Ectodermal cell (in vitro differentiated cells): ENCODE results near the gene RBPJL.
A peak's percentile ranks its signal among the peaks of the same experiment; 100 is the strongest.

Source experiments
- H3K27ac ChIP-seq: 2 replicates; pipeline ENCODE4 v1.7.0; 2013; ENCODE audit warnings: mild to moderate bottlenecking, low read depth, low read length; ENCODE audit not compliant: insufficient read depth, poor library complexity, severe bottlenecking
- H3K27me3 ChIP-seq: 2 replicates; pipeline ENCODE4 v1.7.0; 2013; ENCODE audit warnings: mild to moderate bottlenecking, low read length; ENCODE audit not compliant: insufficient read depth, control insufficient read depth, poor library complexity, severe bottlenecking
- H3K36me3 ChIP-seq: one replicate; pipeline ENCODE4 v1.7.0; 2013; ENCODE audit warnings: low read length; ENCODE audit not compliant: control insufficient read depth, insufficient read depth
- H3K4me1 ChIP-seq: one replicate; pipeline ENCODE4 v1.7.0; 2013; ENCODE audit warnings: low read length; ENCODE audit not compliant: control insufficient read depth, insufficient read depth
- H3K4me3 ChIP-seq: 2 replicates; pipeline ENCODE4 v1.7.0; 2013; ENCODE audit warnings: low read depth, low read length, control low read depth; ENCODE audit not compliant: insufficient read depth
- H3K9me3 ChIP-seq: 2 replicates; pipeline ENCODE4 v1.7.0; 2013; ENCODE audit warnings: mild to moderate bottlenecking, low read length, moderate library complexity; ENCODE audit not compliant: control insufficient read depth
- WGBS, 2 experiments: methylation state at CpG; one replicate each; pipeline ENCODE4 v1.1.7; 2013; ENCODE audit warnings: missing lambda C conversion rate in 2 of 2; 5-methylcytosine and 5-hydroxymethylcytosine counted together

RBPJL gene

GRCh38 chr20:45329497-45330319 lies 23.1 kb downstream of the RBPJL start:
- H3K4me3 ChIP-seq: no peak overlapping the region
- 80 to 91% methylated on average over 5 to 7 of the region's 7 CpGs for WGBS, 2 experiments
- H3K36me3 ChIP-seq: no peaks in the 10 kb centered on the region

GRCh38 chr20:45330476-45330875 lies 23.8 kb downstream of the RBPJL start:
- peaks cover 8% of the 10 kb centered on the region for H3K4me1 ChIP-seq
- no peak overlapping the region for H3K27ac ChIP-seq
- no peaks in the 10 kb centered on the region for H3K27me3 ChIP-seq
- 92 to 94% methylated on average over 3 of the region's 3 CpGs for WGBS, 2 experiments
- no peak overlapping the region for H3K4me3 ChIP-seq
- H3K9me3 ChIP-seq: no peaks in the 10 kb centered on the region
- no peaks in the 10 kb centered on the region for H3K36me3 ChIP-seq

More at GRCh38 chr20:45329497-45330319, 23.1 kb downstream of the RBPJL start:
- H3K9me3 ChIP-seq: no peaks in the 10 kb centered on the region
- no peak overlapping the region for H3K27ac ChIP-seq
- peaks cover 9% of the 10 kb centered on the region for H3K4me1 ChIP-seq
- no peaks in the 10 kb centered on the region for H3K27me3 ChIP-seq

- peaks cover 27% of the 10 kb centered on the region for H3K4me1 ChIP-seq
- no peaks in the 10 kb centered on the region for H3K36me3 ChIP-seq
- H3K27me3 ChIP-seq: no peaks in the 10 kb centered on the region
- no peak overlapping the region for H3K27ac ChIP-seq
- H3K4me3 ChIP-seq: no peak overlapping the region
- WGBS, 2 experiments: 92% methylated on average over 11 of the region's 11 CpGs
- no peaks in the 10 kb centered on the region for H3K9me3 ChIP-seq
These were observed 30.1 kb downstream of the RBPJL start for GRCh38 chr20:45336530-45337366.

- H3K27ac ChIP-seq: no peak overlapping the region
- peaks cover 35% of the 10 kb centered on the region for H3K4me1 ChIP-seq
- H3K4me3 ChIP-seq: no peak overlapping the region
- H3K27me3 ChIP-seq: no peaks in the 10 kb centered on the region
- H3K36me3 ChIP-seq: no peaks in the 10 kb centered on the region
- WGBS, 2 experiments: 75 to 77% methylated on average over 15 of the region's 15 CpGs
- H3K9me3 ChIP-seq: no peaks in the 10 kb centered on the region
These were observed 30.9 kb downstream of the RBPJL start for GRCh38 chr20:45337367-45338120.

- Histone ChIP-seq H3K4me1 (peaks cover 44% of the 10 kb centered on the region), H3K9me3 (no peaks in the 10 kb centered on the region), H3K4me3 (no peak overlapping the region), H3K27ac (no peak overlapping the region), H3K27me3 (no peaks in the 10 kb centered on the region), H3K36me3 (no peaks in the 10 kb centered on the region)
- WGBS, 2 experiments: 79 to 83% methylated on average over 11 of the region's 11 CpGs
These were observed 31.7 kb downstream of the RBPJL start for GRCh38 chr20:45338121-45339030.

GRCh38 chr20:45339084-45339483 lies 32.4 kb downstream of the RBPJL start:
- no peak overlapping the region for H3K4me3 ChIP-seq
- H3K27me3 ChIP-seq: no peaks in the 10 kb centered on the region
- H3K36me3 ChIP-seq: no peaks in the 10 kb centered on the region
- no peak overlapping the region for H3K27ac ChIP-seq
- peaks cover 51% of the 10 kb centered on the region for H3K4me1 ChIP-seq
- H3K9me3 ChIP-seq: no peaks in the 10 kb centered on the region
- 88 to 89% methylated on average over 6 of the region's 6 CpGs for WGBS, 2 experiments

GRCh38 chr20:45339799-45340198 lies 33.2 kb downstream of the RBPJL start:
- Histone ChIP-seq H3K27me3 (no peaks in the 10 kb centered on the region), H3K36me3 (no peaks in the 10 kb centered on the region), H3K9me3 (no peaks in the 10 kb centered on the region), H3K4me3 (no peak overlapping the region), H3K4me1 (peaks cover 58% of the 10 kb centered on the region), H3K27ac (no peak overlapping the region)
- WGBS, 2 experiments: 91 to 94% methylated on average over 2 of the region's 2 CpGs

GRCh38 chr20:45340236-45340847 lies 33.7 kb downstream of the RBPJL start:
- Histone ChIP-seq H3K9me3 (no peaks in the 10 kb centered on the region), H3K4me1 (peaks cover 59% of the 10 kb centered on the region), H3K27ac (peak overlapping the region; percentile 33), H3K36me3 (no peaks in the 10 kb centered on the region), H3K27me3 (no peaks in the 10 kb centered on the region), H3K4me3 (no peak overlapping the region)
- WGBS, 2 experiments: 75 to 76% methylated on average over 5 of the region's 5 CpGs

GRCh38 chr20:45340951-45341350 lies 34.3 kb downstream of the RBPJL start:
- H3K4me3 ChIP-seq: no peak overlapping the region
- no peaks in the 10 kb centered on the region for H3K27me3 ChIP-seq
- peak overlapping the region; percentile 33 for H3K27ac ChIP-seq

More at GRCh38 chr20:45340951-45341350, 34.3 kb downstream of the RBPJL start:
- Histone ChIP-seq H3K4me1 (peaks cover 61% of the 10 kb centered on the region), H3K9me3 (no peaks in the 10 kb centered on the region), H3K36me3 (no peaks in the 10 kb centered on the region)
- WGBS, 2 experiments: 7 to 12% methylated on average over 1 of the region's 1 CpG
